Measurements from ENCODE around the gene ARHGEF7.

The ARHGEF7 gene

DNA sequence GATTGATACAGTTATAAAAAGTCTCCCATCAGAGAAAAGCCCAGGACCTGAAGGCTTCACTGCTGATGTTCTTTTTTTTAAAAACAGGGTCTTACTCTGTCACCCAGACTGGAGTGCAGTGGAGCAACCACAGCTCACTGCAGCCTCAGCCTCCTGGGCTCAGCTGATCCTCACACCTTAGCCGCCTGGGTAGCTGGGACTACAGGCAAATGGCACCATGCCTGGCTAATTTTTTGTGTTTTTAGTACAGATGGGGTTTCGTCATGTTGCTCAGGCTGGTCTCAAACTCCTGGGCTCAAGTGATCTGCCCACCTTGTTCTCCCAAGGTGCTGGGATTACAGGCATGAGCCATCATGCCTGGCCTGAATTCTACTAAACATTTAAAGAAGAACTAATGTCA is 238.4 kb downstream of the ARHGEF7 start:
- H3K4me3 ChIP-seq (ENCODE audit: low read length), result no peak overlapping the region
- no peak for TF ChIP-seq ZNF274 (IDR thresholded peaks at IDR 0.05; ENCODE audit: low read depth, low read length)

DNA sequence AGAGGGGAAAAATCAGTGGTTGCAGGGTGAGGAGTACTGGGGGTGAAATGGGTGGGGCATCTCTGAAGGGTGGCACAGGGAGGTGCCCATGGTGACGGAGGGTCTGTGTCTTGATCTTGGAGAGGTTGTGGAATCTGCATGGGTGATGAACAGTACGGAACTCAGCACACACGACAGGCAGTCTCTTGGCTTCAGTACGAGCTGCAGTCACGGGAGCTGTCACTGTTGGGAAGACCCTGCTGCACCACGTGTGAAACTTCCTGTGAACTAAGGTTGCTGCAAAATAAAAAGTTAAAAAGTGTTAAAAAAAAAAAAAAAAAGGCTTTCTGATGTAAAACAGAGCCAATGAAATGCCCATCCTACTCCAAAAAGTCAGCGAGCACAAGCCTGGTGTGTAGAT is 239.7 kb downstream of the ARHGEF7 start:
- TF ChIP-seq ZNF274 (IDR thresholded peaks at IDR 0.05; ENCODE audit: low read depth, low read length), result no peak
- no peak overlapping the region for H3K4me3 ChIP-seq (ENCODE audit: low read length)
